GM19035 (cell line): ENCODE results near the gene FBXL17.
A peak's percentile ranks its signal among the peaks of the same experiment; 100 is the strongest.

Source experiments
- ATAC-seq: cut with Tn5 transposase; IDR thresholded peaks from one replicate; pipeline ENCODE4 v1.9.1; 2021; ENCODE audit not compliant: unreplicated experiment

The FBXL17 gene

GRCh38 chr5:108016101-108016500, 365.8 kb downstream of the FBXL17 start:
- ATAC-seq, result no peak

- ATAC-seq, result no peak
Measured at GRCh38 chr5:108006791-108007190, 375.1 kb downstream of the FBXL17 start.

DNA sequence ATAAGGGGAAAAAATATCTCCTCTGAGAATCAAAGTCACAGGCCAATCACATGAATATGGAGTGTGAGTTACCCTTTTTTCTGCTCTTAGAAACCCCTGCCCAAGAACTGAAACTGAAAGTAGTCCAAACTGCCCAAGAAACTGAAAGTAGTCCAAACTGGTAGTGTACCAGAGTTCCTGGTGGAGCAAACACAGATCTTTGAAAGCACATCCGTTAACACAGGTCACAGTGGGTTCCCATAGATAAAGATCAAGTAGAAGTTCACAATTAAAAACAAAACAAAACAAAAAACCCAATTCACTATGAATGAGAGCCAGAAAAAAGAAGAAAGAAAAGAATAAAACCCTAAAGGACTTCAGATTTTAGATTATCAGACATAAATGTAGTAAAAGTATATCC, 378.7 kb downstream of the FBXL17 start:
- peak; percentile 77 for ATAC-seq

GRCh38 chr5:108001222-108001621, 380.7 kb downstream of the FBXL17 start:
- ATAC-seq, result no peak

DNA sequence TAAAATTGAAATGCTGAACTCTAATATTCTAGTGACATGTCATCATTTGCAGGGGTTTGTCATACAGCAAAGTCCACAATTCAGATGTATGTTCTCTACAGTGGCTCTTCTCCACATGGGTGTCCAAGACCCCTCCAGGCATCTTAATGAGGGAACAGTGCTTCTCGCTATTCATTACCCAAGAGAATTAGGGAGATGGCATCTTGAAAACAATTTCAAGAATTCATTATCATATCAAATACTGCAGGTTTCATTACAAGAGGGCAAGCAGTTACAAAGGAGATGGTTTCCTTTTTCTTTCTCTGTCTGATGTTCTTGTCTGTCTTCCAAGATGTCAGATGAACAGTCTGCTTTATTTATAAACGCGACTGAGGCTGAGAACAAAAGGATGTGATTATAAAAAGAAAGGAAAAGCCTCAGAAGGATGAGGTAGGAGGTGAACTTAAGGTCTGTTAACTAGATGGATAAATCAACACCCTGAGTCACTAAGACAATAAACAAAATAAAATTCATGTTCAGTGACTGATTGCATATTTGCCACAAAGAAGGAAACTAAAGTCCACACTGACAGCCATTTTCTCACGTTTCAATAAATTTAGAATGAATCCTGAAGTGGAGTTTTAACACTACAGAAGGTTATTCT, 384.4 kb downstream of the FBXL17 start:
- no peak for ATAC-seq

GRCh38 chr5:107993341-107993740, 388.6 kb downstream of the FBXL17 start:
- no peak for ATAC-seq

DNA sequence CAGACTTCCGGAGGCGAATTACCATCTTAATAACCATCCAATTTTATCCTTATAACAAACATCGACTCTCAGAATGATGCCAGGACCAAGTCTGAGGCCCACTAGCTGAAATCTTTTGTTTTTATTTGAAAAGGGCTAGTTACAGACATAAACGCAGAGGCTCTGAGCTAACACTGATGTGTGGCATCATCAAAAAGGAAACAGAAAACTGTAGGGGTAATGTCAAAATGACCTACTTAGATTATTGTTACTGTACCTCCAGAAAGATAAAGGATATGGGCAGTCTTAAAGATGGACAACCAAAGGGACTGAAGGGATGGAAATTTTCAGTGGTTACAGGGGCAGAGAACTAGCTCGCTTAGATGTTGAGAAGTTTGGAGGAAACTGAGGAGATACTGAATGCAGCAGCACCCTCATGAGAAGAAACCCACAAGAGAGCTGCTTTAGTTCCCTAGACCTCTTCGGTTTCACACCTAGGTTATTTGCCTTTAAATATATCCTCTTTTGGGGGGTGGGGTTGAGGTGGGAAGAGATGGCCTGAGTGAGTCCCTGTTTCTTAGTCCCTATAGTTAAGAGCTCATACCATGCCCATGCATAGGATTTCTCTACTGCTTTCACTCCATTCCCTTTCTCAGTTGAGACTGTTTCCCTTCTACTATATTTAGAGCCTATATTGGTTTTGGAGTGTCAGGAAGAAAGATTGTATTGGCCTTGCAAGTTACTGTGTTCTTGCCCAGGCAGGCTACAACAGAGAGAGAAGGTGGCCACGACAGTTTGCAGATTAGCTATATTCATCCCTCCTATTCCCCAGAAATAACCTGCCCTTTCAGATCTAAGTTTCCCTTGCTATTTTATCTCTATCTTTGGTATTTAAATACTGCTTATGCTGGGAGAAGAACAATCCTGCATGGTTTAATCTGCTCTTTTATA, 390.8 kb downstream of the FBXL17 start:
- ATAC-seq, result no peak

GRCh38 chr5:107985144-107985543, 396.8 kb downstream of the FBXL17 start:
- no peak for ATAC-seq

GRCh38 chr5:107982703-107983425, 399.0 kb downstream of the FBXL17 start:
- ATAC-seq, result no peak

DNA sequence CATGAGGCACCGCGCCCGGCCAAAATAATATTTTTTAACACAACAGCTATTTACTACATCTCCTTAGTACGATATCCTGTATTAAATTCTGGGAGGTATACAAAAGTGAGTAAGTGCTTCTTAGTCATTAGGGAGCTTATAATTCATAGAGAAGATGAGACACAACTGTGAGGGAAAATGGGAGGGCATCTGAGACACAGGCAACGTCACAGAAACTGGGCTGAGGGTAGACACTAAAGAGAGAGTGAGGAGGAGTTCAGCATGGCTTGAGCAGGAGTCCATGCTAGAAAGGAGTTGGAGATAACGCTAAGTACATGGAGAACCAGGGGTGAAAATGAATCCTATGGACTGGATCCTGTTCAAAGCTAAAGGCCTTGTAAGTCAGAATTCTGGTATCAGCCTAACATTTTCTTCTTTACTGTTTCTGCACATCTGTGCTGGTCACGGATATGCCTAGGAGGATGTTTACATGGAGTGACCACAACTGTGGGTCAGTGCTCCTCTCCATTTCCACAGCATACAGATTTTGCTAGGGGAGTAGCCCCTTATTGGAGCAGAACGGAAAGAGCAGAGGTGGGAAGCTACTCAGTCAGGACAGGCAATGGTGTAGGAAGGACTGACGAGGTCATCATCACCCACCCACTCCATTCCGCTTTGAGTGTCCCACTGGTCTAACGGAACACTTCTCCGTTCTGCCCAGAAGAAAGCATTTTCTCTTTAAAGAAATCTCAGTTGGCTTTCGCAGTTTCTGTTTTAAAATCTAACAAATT, 400.8 kb downstream of the FBXL17 start:
- no peak for ATAC-seq

DNA sequence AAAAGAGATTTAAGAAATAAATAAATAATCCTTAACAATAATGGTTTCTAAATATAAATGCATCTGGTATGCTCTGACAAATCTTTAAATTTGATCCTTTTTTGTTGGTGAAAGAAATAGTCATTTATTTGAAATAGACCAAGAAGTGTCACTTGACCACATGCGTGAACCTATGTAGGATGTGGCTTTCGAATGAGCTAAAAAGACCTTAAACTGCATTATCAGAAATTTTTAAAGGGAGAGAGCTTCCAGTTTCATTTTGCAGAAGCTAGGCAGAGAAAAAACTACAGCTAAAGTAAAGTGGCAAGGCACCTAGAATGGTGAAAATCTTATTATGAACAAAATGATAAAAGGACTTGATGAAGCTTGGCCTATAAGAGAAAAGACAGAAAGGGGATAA, 402.0 kb downstream of the FBXL17 start:
- no peak for ATAC-seq

DNA sequence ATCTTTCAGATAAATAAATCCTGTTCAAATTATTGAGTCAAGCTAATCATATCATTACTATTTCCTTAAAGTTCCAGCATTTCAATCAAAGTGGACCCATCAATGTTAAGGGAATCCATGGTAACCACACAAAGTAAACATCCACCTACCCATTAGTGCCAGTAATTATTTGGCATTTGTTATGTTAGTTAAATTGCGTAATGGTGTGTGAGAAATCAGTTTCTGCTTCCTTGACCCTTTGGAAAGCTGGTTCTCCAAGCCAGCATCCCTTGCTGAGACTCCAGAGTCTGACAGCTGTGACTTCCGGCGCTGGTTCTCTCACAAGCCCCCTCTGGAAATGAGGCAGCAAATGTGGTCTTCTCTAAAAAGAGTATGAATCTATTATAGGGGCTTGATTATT, 402.6 kb downstream of the FBXL17 start:
- no peak for ATAC-seq

DNA sequence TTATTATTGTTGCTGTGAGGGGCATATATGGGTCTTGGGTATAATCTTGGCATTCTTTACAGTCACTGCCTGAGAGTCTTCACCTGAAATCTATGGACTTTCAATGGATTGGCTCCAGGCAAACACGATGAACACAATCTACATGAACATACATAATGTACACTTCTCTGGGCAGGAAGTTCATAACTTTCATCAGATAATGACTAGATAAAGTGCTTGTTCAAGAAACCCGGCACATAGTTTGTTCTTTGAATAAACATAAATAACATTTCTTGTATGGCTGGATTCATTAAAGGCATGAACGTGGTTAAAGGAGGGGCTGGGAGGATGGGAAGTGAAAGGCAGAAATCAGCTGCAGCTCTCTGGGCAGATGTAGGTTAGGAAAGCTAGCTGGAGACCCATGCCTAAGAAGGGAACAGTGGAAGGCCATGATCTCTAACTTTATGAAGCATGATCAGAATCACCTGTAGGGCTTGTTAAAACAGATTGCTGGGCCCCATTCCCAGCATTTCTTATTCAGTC, 404.3 kb downstream of the FBXL17 start:
- ATAC-seq, result no peak

GRCh38 chr5:107975568-107975967, 406.3 kb downstream of the FBXL17 start:
- ATAC-seq, result no peak

- no peak for ATAC-seq
Measured at GRCh38 chr5:107971846-107972245, 410.1 kb downstream of the FBXL17 start.

GRCh38 chr5:107969847-107970246, 412.1 kb downstream of the FBXL17 start:
- ATAC-seq, result no peak

DNA sequence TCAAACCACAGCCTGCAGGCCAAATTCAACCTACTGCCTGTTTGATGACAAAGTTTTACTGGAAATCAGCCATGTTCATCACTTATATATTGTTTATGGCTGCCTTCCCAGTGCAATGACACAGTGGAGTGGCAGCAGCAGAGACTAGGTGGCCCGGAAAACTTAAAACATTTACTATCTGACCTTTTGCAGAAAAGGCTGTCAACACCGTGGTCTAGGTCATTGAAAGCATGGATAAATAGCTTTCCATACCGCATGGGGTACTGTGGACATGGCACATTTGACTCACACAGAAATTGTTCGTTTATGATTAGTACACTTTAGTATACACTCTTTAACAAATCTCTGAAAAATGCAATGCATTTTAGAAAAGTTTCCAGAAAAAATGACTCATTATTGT, 412.9 kb downstream of the FBXL17 start:
- ATAC-seq, result no peak

DNA sequence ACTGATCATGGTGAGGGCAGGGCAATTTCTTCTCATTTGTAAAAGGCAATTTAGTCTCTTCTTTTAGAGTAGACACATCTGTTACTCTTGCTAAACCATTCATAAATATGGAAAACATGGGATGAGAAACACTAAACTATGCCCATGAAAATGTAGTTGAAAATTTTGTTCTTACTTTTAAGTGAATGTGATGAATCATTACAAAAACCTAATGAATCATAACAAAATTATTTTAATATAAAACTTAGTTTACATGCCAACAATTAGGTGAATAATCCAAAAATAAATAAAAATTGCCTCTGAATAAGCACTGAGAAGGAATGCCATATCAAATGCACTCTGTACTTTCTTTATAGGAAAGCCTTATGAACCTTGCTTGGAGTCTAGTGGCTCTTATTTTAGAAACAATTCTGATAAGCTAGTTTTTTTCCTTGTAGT, 413.5 kb downstream of the FBXL17 start:
- ATAC-seq, result no peak

- no peak for ATAC-seq
Measured at GRCh38 chr5:107966201-107966600, 415.7 kb downstream of the FBXL17 start.

DNA sequence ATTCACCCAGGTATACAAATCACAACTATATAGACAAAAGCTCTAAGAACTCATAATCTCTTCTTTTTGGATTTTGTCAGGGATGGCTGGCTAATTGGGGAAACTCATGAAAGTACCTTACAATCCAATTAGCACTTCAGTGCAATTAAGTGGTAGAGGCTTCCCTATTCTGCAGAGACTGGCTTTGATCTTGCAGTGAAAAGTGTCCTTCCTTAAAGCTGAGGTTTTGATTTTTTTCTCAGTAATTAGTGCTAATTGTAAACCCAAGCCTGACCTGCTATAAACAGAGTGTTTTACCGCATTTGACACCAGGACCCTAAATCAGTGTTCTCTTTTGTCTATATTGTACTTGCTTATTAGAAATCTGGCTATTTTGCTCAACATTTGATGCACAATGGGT, 417.2 kb downstream of the FBXL17 start:
- no peak for ATAC-seq
